OCI-LY7 (cell line): Measurements from ENCODE around the gene RCSD1. TPM values are rescaled to one million over a fixed set of nuclear protein-coding genes. Genes with fewer than 3 reads are reported as not detected.
A peak's percentile ranks its signal among the peaks of the same experiment; 100 is the strongest.

Experiments used
- BruUV-seq: library from RNA; stranded (reverse); fragments of 400-500 nt; replicated peaks from 2 replicates; lab custom pipeline; 2021; lab: Mats Ljungman, UMichigan
- CTCF ChIA-PET: fragments of 300-600 bp; sonication (Branson Sonifier 250); formaldehyde crosslinking; loops from one replicate; lab custom pipeline; 2022; ENCODE audit warnings: antibody characterized with exemption; ENCODE audit not compliant: unreplicated experiment; lab: Charles Lee
- POLR2A ChIA-PET: fragments of 300-600 bp; sonication (Branson Sonifier 250); formaldehyde crosslinking; loops from one replicate; lab custom pipeline; 2022; ENCODE audit warnings: antibody characterized with exemption; lab: Charles Lee
- DNase-seq: peaks from one replicate; pipeline ENCODE4 v3.0.0-alpha.2; 2015; ENCODE audit warnings: low spot score
- H2AFZ ChIP-seq: fragments of 200-600 bp; sonication (generic), shearing (Covaris generic); 2 replicates; pipeline ENCODE4 v1.6.1; 2014; ENCODE audit warnings: mild to moderate bottlenecking, antibody characterized with exemption, low read length, moderate library complexity
- H3K27ac ChIP-seq: fragments of 200-600 bp; sonication (generic); 2 replicates; pipeline ENCODE4 v1.5.1; 2014; ENCODE audit warnings: mixed run types, low read depth, mild to moderate bottlenecking, moderate library complexity, low read length, inconsistent platforms; ENCODE audit not compliant: poor library complexity, severe bottlenecking
- H3K36me3 ChIP-seq: fragments of 200-600 bp; sonication (generic); 2 replicates; pipeline ENCODE4 v1.6.1; 2014; ENCODE audit warnings: mild to moderate bottlenecking, antibody characterized with exemption, low read length, moderate library complexity, mixed read lengths; ENCODE audit not compliant: insufficient read depth
- H3K4me1 ChIP-seq: fragments of 200-600 bp; sonication (generic); 2 replicates; pipeline ENCODE4 v1.5.1; 2014; ENCODE audit warnings: mild to moderate bottlenecking, low read length; ENCODE audit not compliant: insufficient read depth, poor library complexity, severe bottlenecking
- H3K4me2 ChIP-seq: fragments of 200-600 bp; sonication (generic); 2 replicates; pipeline ENCODE4 v1.6.1; 2014; ENCODE audit warnings: mild to moderate bottlenecking, low read length
- H3K4me3 ChIP-seq: fragments of 200-600 bp; sonication (generic); 2 replicates; pipeline ENCODE4 v1.5.1; 2014; ENCODE audit warnings: mild to moderate bottlenecking, low read depth, low read length; ENCODE audit not compliant: poor library complexity, severe bottlenecking
- H3K79me2 ChIP-seq: fragments of 200-600 bp; sonication (generic); 2 replicates; pipeline ENCODE4 v1.6.1; 2016; ENCODE audit warnings: low read depth, mild to moderate bottlenecking, low read length, moderate library complexity, mixed read lengths; ENCODE audit not compliant: insufficient read depth
- H3K9me2 ChIP-seq: fragments of 200-600 bp; sonication (generic); 2 replicates; pipeline ENCODE4 v1.6.1; 2016; ENCODE audit warnings: mild to moderate bottlenecking, low read length, mixed read lengths; ENCODE audit not compliant: insufficient read depth
- H3K9me3 ChIP-seq: fragments of 200-600 bp; sonication (generic); 2 replicates; pipeline ENCODE4 v1.6.1; 2014; ENCODE audit warnings: mild to moderate bottlenecking, mixed run types, low read length, mixed read lengths
- H4K20me1 ChIP-seq: fragments of 200-600 bp; sonication (generic); 2 replicates; pipeline ENCODE4 v1.6.1; 2014; ENCODE audit warnings: mild to moderate bottlenecking, antibody characterized with exemption, low read length, moderate library complexity, mixed read lengths; ENCODE audit not compliant: insufficient read depth
- EZH2phosphoT487 ChIP-seq: fragments of 200-600 bp; sonication (generic); IDR thresholded peaks from 2 replicates; pipeline ENCODE4 v1.6.1; 2018; ENCODE audit warnings: low read depth, borderline replicate concordance, mild to moderate bottlenecking, mixed run types, antibody characterized with exemption, low read length, moderate library complexity, mixed read lengths
- intact Hi-C: fragments of 100-400 bp; cut with micrococcal nuclease; formaldehyde crosslinking; loops from one replicate; pipeline ENCODE4 v1.10.0; 2022; ENCODE audit not compliant: unreplicated experiment
- total RNA-seq, 2 experiments: library from RNA; depleted of rRNA in 1 of 2; stranded (reverse); fragments of >200 nt in 1 of 2; shearing (Covaris generic) in 1 of 2; gene quantifications; 2 replicates each; pipeline ENCODE4 v1.2.3, GENCODE V29; 2014 to 2022
- TF ChIP-seq, protein P1 (sequence below): fragments of 200-600 bp; sonication (generic); conservative IDR thresholded peaks from 2 replicates; pipeline ENCODE4 v1.5.1; 2014; ENCODE audit warnings: mild to moderate bottlenecking, antibody characterized with exemption, low read length, moderate library complexity, mixed read lengths

RCSD1 gene
- total RNA-seq, 2 experiments from 2014 or later = 161 to 164 TPM

- H3K4me1 ChIP-seq = peaks cover 63% of the 10 kb centered on the region
- H2AFZ ChIP-seq = no peak overlapping the region
- H3K36me3 ChIP-seq = peaks cover 100% of the 10 kb centered on the region
- no peak for TF ChIP-seq EZH2phosphoT487
- TF ChIP-seq, protein P1, sequence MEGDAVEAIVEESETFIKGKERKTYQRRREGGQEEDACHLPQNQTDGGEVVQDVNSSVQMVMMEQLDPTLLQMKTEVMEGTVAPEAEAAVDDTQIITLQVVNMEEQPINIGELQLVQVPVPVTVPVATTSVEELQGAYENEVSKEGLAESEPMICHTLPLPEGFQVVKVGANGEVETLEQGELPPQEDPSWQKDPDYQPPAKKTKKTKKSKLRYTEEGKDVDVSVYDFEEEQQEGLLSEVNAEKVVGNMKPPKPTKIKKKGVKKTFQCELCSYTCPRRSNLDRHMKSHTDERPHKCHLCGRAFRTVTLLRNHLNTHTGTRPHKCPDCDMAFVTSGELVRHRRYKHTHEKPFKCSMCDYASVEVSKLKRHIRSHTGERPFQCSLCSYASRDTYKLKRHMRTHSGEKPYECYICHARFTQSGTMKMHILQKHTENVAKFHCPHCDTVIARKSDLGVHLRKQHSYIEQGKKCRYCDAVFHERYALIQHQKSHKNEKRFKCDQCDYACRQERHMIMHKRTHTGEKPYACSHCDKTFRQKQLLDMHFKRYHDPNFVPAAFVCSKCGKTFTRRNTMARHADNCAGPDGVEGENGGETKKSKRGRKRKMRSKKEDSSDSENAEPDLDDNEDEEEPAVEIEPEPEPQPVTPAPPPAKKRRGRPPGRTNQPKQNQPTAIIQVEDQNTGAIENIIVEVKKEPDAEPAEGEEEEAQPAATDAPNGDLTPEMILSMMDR = no peak
- ChIA-PET POLR2A (interaction anchor here (0.5 to 1.6 kb wide), 7 partner anchors 29 to 151 kb away, joined by 3 to 6 read pairs (median 3); partner anchors contain the start of gene CREG1), CTCF (interaction anchor here (0.6 to 0.7 kb wide), 2 partner anchors 47 to 58 kb away, joined by 3 read pairs; no protein-coding TSS in a partner anchor)
- H3K9me3 ChIP-seq = no peaks in the 10 kb centered on the region
- no peaks in the 10 kb centered on the region for H3K9me2 ChIP-seq
- intact Hi-C loops = no loop called here
- no TSS peak for BruUV-seq
- peaks cover 78% of the 10 kb centered on the region for H3K79me2 ChIP-seq
- H3K27ac ChIP-seq = no peak overlapping the region
- peaks cover 4% of the 10 kb centered on the region; the same call in 1 of the 2 replicates for H4K20me1 ChIP-seq
- H3K4me2 ChIP-seq = no peak overlapping the region
- DNase-seq = no peak
- no peak overlapping the region for H3K4me3 ChIP-seq
These were observed 45.4 kb downstream of the RCSD1 start for GRCh38 chr1:167675440-167675839.

- no peak for TF ChIP-seq EZH2phosphoT487
- TF ChIP-seq, protein P1 = no peak
- H3K9me3 ChIP-seq = no peaks in the 10 kb centered on the region
- no peaks in the 10 kb centered on the region for H3K9me2 ChIP-seq
- H3K4me1 ChIP-seq = peaks cover 68% of the 10 kb centered on the region
- H3K4me2 ChIP-seq = no peak overlapping the region
- peak; percentile 20 for DNase-seq
- ChIA-PET CTCF (interaction anchor here (0.7 kb wide), 1 partner anchor 59 kb away, joined by 3 read pairs; no protein-coding TSS in a partner anchor), POLR2A (interaction anchor here (0.5 to 1.6 kb wide), 5 partner anchors 30 to 150 kb away, joined by 3 to 5 read pairs (median 3); partner anchors contain the start of gene CREG1)
- intact Hi-C loops = no loop called here
- H3K4me3 ChIP-seq = no peak overlapping the region
- BruUV-seq = no TSS peak
- H2AFZ ChIP-seq = no peak overlapping the region
- H3K36me3 ChIP-seq = peaks cover 100% of the 10 kb centered on the region
- H4K20me1 ChIP-seq = peaks cover 4% of the 10 kb centered on the region; the same call in 1 of the 2 replicates
- H3K79me2 ChIP-seq = peaks cover 74% of the 10 kb centered on the region
- H3K27ac ChIP-seq = peak overlapping the region; percentile 6
These were observed 46.3 kb downstream of the RCSD1 start for GRCh38 chr1:167676205-167676915.
